Testis (tissue), 3 donors: ENCODE data around the gene ANO2. TPM values are rescaled to one million over a fixed set of nuclear protein-coding genes. Genes with fewer than 3 reads are reported as not detected.

Source experiments
- polyA plus RNA-seq: library from polyadenylated mRNA; stranded (reverse); fragments of 350-450 nt; fragmentation: Illumina TruSeq; extraction: RNeasy Lipid Tissue Mini Kit (QIAGEN cat#74804); gene quantifications from one replicate; pipeline ENCODE4 v1.2.3, GENCODE V29; 2014; ENCODE audit warnings: low read depth, low replicate concordance; ENCODE audit not compliant: insufficient read depth
- small RNA-seq, 2 donors: library from RNA; depleted of rRNA; stranded (forward); fragments of <200 nt; gene quantifications; one replicate each; pipeline ENCODE3, GENCODE V24; 2016
- total RNA-seq, 2 donors: library from RNA; depleted of rRNA; stranded (reverse); fragments of >200 nt; gene quantifications; one replicate each; pipeline ENCODE4 v1.2.3, GENCODE V29; 2016

The ANO2 gene
- total and polyA plus RNA-seq, 3 donors from 2014 or later, result 9.8 to 24.5 (median 24.4) TPM

Small RNAs within 50 kb of the gene (small RNA-seq; reads per million reads assigned to genes)
- 0 reads per million in 2 donors for gene AC137627.1

Other genes with a start within 250 kb of the ANO2 start
- gene VWF, start 179.4 kb upstream of the ANO2 start, total RNA-seq, result 10 to 100 TPM; 83.7 to 86.2 TPM
- 68.3 TPM for gene VWF, start 179.4 kb upstream of the ANO2 start, polyA plus RNA-seq